OCI-LY3 (cell line): ENCODE data around the gene MTA1.

ENCODE experiments used
- EZH2phosphoT487 ChIP-seq: fragments of 200-600 bp; shearing (Covaris generic); IDR thresholded peaks from 2 replicates; pipeline ENCODE4 v1.6.1; 2018; ENCODE audit warnings: antibody characterized with exemption, mixed run types, low read depth
- TF ChIP-seq, protein P1 (sequence below): fragments of 200-600, 300-600 bp; sonication (generic); IDR thresholded peaks from 2 replicates; pipeline ENCODE4 v1.5.1; 2014; ENCODE audit warnings: antibody characterized with exemption, low read length, low read depth

DNA sequence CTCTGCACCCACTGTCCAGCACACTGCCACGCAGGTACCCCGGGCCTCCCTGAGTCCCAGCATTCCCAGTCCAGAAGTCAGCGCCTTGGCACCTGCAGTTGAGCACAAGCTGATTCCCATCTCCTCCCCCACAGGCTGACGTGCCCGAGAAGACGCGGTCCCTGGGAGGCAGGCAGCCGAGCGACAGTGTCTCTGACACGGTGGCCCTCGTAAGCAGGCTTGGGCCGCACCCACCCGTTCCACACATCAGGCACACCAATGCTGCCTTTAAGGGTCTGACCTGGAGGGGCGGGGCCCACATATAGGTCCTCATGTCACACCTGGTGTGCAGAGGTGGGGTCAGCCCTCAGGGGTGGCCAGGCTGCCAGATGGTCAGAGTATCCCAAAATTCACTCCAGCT, 39.7 kb upstream of the MTA1 start:
- TF ChIP-seq, protein P1, sequence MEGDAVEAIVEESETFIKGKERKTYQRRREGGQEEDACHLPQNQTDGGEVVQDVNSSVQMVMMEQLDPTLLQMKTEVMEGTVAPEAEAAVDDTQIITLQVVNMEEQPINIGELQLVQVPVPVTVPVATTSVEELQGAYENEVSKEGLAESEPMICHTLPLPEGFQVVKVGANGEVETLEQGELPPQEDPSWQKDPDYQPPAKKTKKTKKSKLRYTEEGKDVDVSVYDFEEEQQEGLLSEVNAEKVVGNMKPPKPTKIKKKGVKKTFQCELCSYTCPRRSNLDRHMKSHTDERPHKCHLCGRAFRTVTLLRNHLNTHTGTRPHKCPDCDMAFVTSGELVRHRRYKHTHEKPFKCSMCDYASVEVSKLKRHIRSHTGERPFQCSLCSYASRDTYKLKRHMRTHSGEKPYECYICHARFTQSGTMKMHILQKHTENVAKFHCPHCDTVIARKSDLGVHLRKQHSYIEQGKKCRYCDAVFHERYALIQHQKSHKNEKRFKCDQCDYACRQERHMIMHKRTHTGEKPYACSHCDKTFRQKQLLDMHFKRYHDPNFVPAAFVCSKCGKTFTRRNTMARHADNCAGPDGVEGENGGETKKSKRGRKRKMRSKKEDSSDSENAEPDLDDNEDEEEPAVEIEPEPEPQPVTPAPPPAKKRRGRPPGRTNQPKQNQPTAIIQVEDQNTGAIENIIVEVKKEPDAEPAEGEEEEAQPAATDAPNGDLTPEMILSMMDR: no peak
- TF ChIP-seq EZH2phosphoT487: no peak
